Esophagus squamous epithelium (tissue), 5 donors: ENCODE results near the gene UNC5C. TPM values are rescaled to one million over a fixed set of nuclear protein-coding genes. Genes with fewer than 3 reads are reported as not detected.

Experiments used
- DNase-seq: peaks from one replicate; lab custom pipeline; 2025; lab: John Stamatoyannopoulos, UW
- H3K27ac ChIP-seq, 4 donors: fragments of 200-600 bp; sonication (generic); one replicate each; pipeline ENCODE4 v1.5.1; 2016 to 2019; ENCODE audit warnings: mild to moderate bottlenecking in 1 of 4
- H3K27me3 ChIP-seq, 4 donors: fragments of 200-600 bp; sonication (generic); 1 replicate in 3 of 4; 2 replicates in 1 of 4; pipeline versions ENCODE4 v1.5.1 to v1.6.0; 2017 to 2021; ENCODE audit warnings: antibody characterized with exemption in 1 of 4
- H3K36me3 ChIP-seq, 3 donors: fragments of 200-600 bp; sonication (generic); one replicate each; pipeline ENCODE4 v1.5.1; 2016 to 2019
- H3K4me1 ChIP-seq, 3 donors: fragments of 200-600 bp; sonication (generic); one replicate each; pipeline ENCODE4 v1.5.1; 2017 to 2019
- H3K4me3 ChIP-seq, 4 donors: fragments of 200-600 bp; sonication (generic); 1 replicate in 3 of 4; 2 replicates in 1 of 4; pipeline ENCODE4 v1.5.1; 2016 to 2019; ENCODE audit warnings: mild to moderate bottlenecking in 2 of 4, moderate library complexity in 1 of 4
- H3K9me3 ChIP-seq, 3 donors: fragments of 200-600 bp; sonication (generic); one replicate each; pipeline ENCODE4 v1.5.1; 2016 to 2019
- CTCF ChIP-seq, 6 experiments: fragments of 450-650 bp in 4 of 6; fragments of 200-600 bp in 2 of 6; sonication (generic) in 2 of 6; IDR thresholded peaks; one replicate each; pipeline ENCODE4 v1.5.1; 2016 to 2019; ENCODE audit warnings: antibody characterized with exemption in 6 of 6, mild to moderate bottlenecking in 4 of 6, moderate library complexity in 4 of 6
- POLR2A ChIP-seq, 4 donors: fragments of 450-650 bp; IDR thresholded peaks; one replicate each; pipeline ENCODE4 v1.6.1; 2017; ENCODE audit warnings: antibody characterized with exemption in 4 of 4, mild to moderate bottlenecking in 4 of 4, moderate library complexity in 3 of 4
- WGBS, 2 donors: methylation state at CpG; one replicate each; pipeline ENCODE4 v1.1.5; 2018; 5-methylcytosine and 5-hydroxymethylcytosine counted together
- intact Hi-C: fragments of 100-400 bp; cut with DNase I; formaldehyde crosslinking; loops from one replicate; pipeline ENCODE4 v1.15.0; 2022
- total RNA-seq, 4 donors: library from RNA; depleted of rRNA; stranded (reverse); fragments of >200 nt; gene quantifications; one replicate each; pipeline ENCODE4 v1.1.0, GENCODE V29; 2016
- donor health status: DM: yes; HTN: yes; CAD: no.

UNC5C gene
- total RNA-seq, 4 donors from 2014 or later: 0.11 to 0.95 (median 0.36) TPM

GRCh38 chr4:95377366-95377900 lies 171.3 kb downstream of the UNC5C start:
- Histone ChIP-seq H3K9me3 (no peaks in the 10 kb centered on the region), H3K4me3 (no peak overlapping the region), H3K27me3 (no peaks in the 10 kb centered on the region), H3K27ac (no peak overlapping the region), H3K4me1 (no peaks in the 10 kb centered on the region), H3K36me3 (no peaks in the 10 kb centered on the region)
- TF ChIP-seq POLR2A (IDR thresholded peaks at IDR 0.05) (no peak), CTCF (IDR thresholded peaks at IDR 0.05) (no peak)
- DNase-seq: no peak
- whole genome bisulfite sequencing, 2 donors: 71 to 83% methylated on average over 4 of the region's 4 CpGs
- intact Hi-C loops: no loop called here

GRCh38 chr4:95371476-95372224 lies 177.1 kb downstream of the UNC5C start:
- Histone ChIP-seq H3K27me3 (no peaks in the 10 kb centered on the region), H3K4me3 (no peak overlapping the region), H3K36me3 (no peaks in the 10 kb centered on the region), H3K27ac (no peak overlapping the region), H3K9me3 (no peaks in the 10 kb centered on the region), H3K4me1 (no peaks in the 10 kb centered on the region)
- TF ChIP-seq POLR2A (IDR thresholded peaks at IDR 0.05) (no peak), CTCF (IDR thresholded peaks at IDR 0.05) (no peak)
- no peak for DNase-seq
- intact Hi-C loops: no loop called here
- WGBS, 2 donors: 59 to 62% methylated on average over 3 of the region's 3 CpGs

- peaks cover 0 to 8% (median 0%) of the 10 kb centered on the region in 3 donors for H3K4me1 ChIP-seq
- WGBS, 2 donors: 61 to 66% methylated on average over 2 of the region's 2 CpGs
- intact Hi-C loops: no loop called here
- DNase-seq: no peak
- no peaks in the 10 kb centered on the region for H3K27me3 ChIP-seq
- no peaks in the 10 kb centered on the region for H3K9me3 ChIP-seq
- H3K36me3 ChIP-seq: no peaks in the 10 kb centered on the region
- H3K27ac ChIP-seq: no peak overlapping the region
- no peak overlapping the region for H3K4me3 ChIP-seq
- TF ChIP-seq POLR2A (IDR thresholded peaks at IDR 0.05) (no peak), CTCF (IDR thresholded peaks at IDR 0.05) (no peak)
These were observed 180.9 kb downstream of the UNC5C start for GRCh38 chr4:95367824-95368223.

GRCh38 chr4:95363966-95364365 lies 184.8 kb downstream of the UNC5C start:
- Histone ChIP-seq H3K36me3 (no peaks in the 10 kb centered on the region), H3K4me3 (no peak overlapping the region), H3K9me3 (no peaks in the 10 kb centered on the region), H3K27me3 (no peaks in the 10 kb centered on the region), H3K27ac (no peak overlapping the region), H3K4me1 (peaks cover 0 to 8% (median 0%) of the 10 kb centered on the region in 3 donors)
- DNase-seq: no peak
- intact Hi-C loops: no loop called here
- 0 to 30% methylated on average over 1 of the region's 1 CpG for WGBS, 2 donors
- TF ChIP-seq POLR2A (IDR thresholded peaks at IDR 0.05) (no peak), CTCF (IDR thresholded peaks at IDR 0.05) (no peak)

- Histone ChIP-seq H3K9me3 (no peaks in the 10 kb centered on the region), H3K27me3 (no peaks in the 10 kb centered on the region), H3K4me1 (peaks cover 0 to 8% (median 0%) of the 10 kb centered on the region in 3 donors), H3K36me3 (no peaks in the 10 kb centered on the region), H3K4me3 (no peak overlapping the region), H3K27ac (no peak overlapping the region)
- intact Hi-C loops: no loop called here
- no peak for DNase-seq
- no peak for TF ChIP-seq CTCF (IDR thresholded peaks at IDR 0.05)
- TF ChIP-seq POLR2A (IDR thresholded peaks at IDR 0.05): no peak
- WGBS, 2 donors: 46 to 64% methylated on average over 2 of the region's 2 CpGs
These were observed 185.2 kb downstream of the UNC5C start for GRCh38 chr4:95363559-95363925.
